Measurements from ENCODE around the gene ELAVL1.
A peak's percentile ranks its signal among the peaks of the same experiment; 100 is the strongest.
"Not testable (repeated sequence)": the region's sequence is repeated elsewhere in the genome, so short reads cannot be mapped to it uniquely, and the experiment has no call there.

Gene ELAVL1

DNA sequence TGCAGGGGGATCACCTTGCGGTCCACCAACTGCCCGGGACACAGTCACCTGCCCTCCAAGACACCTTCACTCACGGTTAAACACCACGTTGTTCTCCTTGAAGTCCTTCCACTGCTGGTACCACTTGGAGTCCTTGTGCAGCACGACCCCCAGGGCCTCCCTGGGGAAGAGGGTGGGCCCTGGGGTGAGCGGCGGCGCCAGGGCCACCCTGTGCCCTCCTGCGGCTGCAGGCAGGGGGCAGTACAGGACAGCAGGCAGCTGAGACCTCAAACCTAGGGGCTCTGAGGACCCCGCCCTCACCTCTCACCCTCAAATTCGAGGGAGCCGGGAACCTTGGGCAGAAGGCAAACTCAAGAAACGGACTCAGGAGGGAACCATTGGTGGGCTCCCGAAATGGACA is 72.0 kb downstream of the ELAVL1 start:
- no peak for DNase-seq (ENCODE audit: low read depth)

DNA sequence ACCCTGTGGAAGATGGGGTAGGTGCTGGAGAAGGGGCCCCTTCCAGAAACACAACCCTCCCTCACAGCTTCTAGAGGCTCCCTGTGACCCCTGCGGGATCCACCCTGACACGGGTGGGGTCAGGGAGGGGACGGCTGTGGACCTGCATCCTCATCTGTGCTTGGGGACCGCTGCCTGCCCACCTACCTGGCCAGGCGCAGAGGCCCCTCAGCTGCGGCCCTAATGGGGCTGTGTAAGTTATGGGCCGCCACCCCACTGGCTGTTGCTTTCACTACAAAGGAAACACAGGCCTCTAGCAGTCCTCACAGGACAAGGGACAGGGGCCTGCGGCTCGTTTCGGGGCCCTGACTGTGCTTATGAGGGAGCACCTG is 72.5 kb downstream of the ELAVL1 start:
- no peak for DNase-seq (ENCODE audit: low read depth)

GRCh38 chr19:7932276-7932929 is 73.0 kb downstream of the ELAVL1 start:
- no peak for DNase-seq (ENCODE audit: low read depth)

DNA sequence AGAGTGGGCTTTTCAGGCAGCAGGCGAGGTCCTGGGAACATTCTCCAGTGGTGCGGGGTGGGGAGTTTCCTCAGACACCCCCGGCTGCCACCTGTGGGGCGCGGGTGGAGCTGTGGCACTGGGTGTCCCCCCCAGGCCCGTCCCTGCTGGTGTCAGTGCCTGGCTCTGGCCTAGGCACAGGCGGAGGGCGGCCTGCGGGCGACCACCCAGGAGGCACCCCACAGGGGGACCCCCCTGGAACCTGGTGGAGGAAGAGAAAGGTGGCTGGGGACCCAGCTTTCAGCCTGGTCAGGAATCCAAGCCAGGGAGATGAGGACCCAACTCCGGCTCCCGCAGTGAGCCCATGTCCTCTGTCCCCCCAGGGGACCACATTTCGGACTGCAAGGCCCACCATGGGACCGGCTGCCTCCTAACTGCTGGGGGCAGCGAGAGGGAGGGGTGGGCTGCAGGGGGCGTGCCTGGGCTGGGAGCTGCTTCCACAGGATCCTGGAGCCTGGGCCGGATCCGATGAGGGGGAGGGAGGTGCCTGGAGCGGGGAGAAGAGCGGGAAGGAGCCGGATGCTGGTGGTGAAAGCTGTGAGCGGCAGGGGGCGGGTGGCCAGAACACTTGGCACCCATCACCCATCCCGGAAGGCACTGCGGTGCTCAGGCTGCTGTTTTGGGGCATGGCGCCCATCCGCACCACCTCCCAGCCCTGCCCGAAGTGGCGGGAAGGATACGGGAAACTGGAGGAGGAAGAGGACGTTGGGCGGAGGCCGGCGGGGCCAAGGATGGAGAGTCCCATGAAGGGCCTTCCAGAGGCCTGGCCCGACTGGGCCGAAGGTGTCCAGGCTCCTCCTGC is 74.0 kb downstream of the ELAVL1 start:
- DNase-seq (ENCODE audit: low read depth): no peak

DNA sequence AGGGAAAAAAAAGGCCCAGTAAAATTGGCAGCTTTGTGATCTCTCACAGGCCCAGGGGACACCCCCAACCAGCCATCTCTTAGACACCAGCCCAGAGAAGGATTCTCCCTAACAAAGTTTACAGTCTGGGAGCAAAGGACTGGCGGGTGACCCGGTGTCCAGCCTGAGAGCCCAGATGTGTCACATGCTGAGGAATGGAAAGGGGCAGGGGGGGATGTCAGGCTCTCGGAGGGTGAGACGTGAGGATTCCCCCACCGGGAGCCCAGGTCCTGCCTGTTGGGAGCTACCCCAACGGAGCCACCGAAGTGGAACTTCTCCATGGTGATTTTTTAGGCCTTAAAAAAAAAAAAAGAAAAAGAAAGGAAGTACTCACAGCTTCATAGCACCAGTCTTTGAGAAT is 74.7 kb downstream of the ELAVL1 start:
- no peak for DNase-seq (ENCODE audit: low read depth)

GRCh38 chr19:7930030-7930429 is 75.4 kb downstream of the ELAVL1 start:
- not testable (repeated sequence) for DNase-seq (ENCODE audit: low read depth)

GRCh38 chr19:7928741-7929701 is 76.4 kb downstream of the ELAVL1 start:
- DNase-seq (ENCODE audit: low read depth): peak; percentile 46

DNA sequence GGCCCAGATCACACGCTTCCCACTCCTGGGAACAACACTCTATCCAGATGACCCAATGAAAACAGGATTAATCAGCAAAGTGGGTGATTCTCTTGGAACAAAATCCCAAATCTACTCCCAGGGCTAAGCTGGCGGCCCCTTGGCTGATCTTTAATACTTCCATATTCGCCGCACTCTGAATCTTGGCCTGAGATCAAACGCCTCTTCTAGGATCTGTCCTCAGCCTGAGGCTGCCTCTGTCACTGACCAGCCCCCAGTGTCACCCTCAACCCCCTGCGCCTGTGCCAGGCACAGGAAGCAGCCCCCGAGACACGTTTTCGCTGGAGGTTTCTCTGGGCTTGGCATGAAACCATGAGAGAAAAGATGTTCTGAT is 77.1 kb downstream of the ELAVL1 start:
- no peak for DNase-seq (ENCODE audit: low read depth)

DNA sequence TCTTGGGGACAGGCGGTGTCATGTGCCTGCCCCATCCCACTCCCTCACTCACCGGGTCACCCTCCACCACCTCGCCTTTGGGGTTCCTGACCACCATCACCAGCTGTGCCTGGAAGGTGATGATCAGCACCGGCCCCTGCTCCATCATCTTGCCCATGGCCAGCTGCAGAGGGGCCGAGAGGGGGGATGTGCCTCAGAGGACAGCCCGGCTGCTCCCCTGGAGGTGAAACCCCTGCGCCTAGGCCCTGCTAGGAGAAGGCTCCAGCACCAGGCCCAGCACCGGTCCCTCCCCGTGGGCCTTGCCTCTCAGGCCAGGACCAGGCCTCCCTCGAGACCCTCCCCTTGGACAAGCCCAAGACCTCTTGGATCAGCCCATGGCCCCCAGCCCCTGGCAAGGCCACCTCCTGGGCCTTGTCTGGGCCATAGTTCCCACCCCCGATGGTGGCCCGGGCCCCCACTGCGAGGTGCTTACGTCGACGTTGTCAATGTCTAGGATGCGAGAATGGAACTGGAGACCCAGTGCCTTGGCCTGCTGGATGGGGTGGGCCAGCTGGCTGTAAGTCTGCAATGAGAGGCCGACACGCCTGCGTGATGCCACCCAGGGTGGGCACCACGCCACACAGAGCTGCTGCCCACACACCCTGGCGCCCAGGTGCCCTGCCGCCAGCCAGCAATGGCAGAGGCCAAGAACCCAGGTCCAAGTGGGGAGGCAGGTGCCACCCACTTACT is 77.7 kb downstream of the ELAVL1 start:
- DNase-seq (ENCODE audit: low read depth): no peak

- DNase-seq (ENCODE audit: low read depth): no peak
These were observed 78.5 kb downstream of the ELAVL1 start for GRCh38 chr19:7926727-7927604.

- DNase-seq (ENCODE audit: low read depth): peak; percentile 73
These were observed 79.3 kb downstream of the ELAVL1 start, which contains the start of gene CTXN1 for GRCh38 chr19:7926021-7926726. Gene CTXN1, minus strand, starts transcription at chr19:7926135. Its CDS starts 597 bp downstream, at chr19:7925538.

DNA sequence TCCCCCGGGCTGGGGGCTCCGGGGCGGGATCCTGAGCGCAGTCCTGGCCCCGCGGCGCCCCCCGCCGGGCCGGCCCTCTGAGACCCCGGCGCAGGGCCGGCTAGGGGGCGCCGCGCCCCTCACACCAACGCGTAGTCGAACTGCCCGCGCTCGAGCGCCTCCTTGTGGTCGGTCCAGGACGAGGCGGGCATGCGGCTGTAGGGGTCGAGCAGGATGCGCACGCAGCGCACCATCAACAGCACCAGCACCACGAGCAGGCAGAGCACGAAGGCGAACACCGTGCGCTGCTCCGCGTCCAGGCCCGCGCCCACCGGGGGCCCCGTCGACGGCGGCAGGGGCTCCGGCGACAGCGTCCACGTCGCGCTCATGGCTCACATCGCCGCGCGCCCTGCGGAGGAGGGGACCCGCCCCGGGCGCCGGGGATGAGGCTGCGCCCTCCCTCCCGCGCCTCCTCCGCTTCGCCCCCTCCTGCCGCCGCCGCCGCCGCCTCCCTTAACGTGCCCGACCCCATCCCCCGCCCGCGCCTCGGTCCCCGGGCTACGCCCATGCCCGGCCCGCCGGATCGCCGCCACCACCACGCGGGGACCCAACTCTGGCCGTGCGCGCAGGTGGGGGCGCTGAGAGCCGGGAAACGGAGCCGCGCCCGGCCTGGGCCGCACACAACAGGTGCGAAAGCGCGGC is 80.1 kb downstream of the ELAVL1 start:
- peak; percentile 58 for DNase-seq (ENCODE audit: low read depth)

- DNase-seq (ENCODE audit: low read depth): no peak
These were observed 80.7 kb downstream of the ELAVL1 start for GRCh38 chr19:7924651-7925170.

- DNase-seq (ENCODE audit: low read depth): no peak
These were observed 81.2 kb downstream of the ELAVL1 start for GRCh38 chr19:7924241-7924640.

DNA sequence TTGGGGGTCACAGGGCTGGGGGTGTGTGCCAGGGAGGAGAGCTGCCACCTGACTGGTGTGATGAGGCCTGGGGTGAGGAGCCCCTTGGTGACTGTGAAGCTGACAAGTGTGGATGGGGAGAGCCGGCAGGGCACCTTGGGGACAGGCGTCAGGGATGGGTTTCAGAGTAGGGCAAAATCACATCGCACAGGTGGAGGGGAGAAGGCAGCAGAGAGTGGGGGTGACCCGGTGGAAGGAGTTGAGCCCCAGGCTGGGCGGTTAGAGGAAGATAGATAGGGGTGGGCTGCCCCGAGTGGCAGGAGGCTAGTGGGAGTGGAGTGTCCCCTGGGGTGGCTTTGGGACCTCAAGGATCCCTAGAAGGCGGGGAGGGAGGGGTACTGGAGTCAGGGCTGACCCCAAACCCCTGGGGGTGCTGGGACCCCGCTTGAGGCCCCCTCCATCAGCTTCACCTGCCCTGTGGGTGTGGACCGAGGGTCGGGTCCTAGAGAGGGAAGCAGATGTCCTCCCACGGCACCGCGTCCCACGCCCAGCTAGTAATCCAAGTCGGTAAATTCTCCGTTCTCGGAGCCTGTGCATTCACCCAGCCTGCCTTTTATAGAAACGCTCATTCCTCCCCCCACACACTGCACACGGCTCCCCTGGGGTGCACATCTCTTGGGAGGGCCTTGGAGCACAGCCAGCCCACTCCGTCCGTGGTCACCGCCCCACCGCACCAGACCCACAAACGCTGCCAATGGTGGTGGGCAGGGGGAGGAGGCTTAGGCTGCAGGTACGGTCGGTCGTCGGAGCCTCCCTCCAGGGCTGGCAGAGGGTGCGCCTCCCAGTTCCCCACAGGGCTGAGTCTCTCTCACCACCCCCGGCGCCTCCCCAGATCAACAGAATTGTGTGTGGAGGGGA is 81.9 kb downstream of the ELAVL1 start:
- no peak for DNase-seq (ENCODE audit: low read depth)

GRCh38 chr19:7922836-7923195 is 82.6 kb downstream of the ELAVL1 start:
- DNase-seq (ENCODE audit: low read depth): no peak

- no peak for DNase-seq (ENCODE audit: low read depth)
These were observed 83.2 kb downstream of the ELAVL1 start for GRCh38 chr19:7921967-7922835.

Measured in activated T-helper 1 cell treated with Interleukin-2 at 50 U/mL for 16 hours (primary cell).